Activated CD8-positive, alpha-beta memory T cell treated with anti-CD3 and anti-CD28 coated beads, Interleukin-2, amount 50 U/mL, for 4 hours (primary cell): ENCODE measurements around the gene VCL.
"Not testable (repeated sequence)": the region's sequence is repeated elsewhere in the genome, so short reads cannot be mapped to it uniquely, and the experiment has no call there.

Source experiments
- DNase-seq: peaks from one replicate; pipeline ENCODE4 v3.0.0-alpha.2; 2020

VCL gene

DNA sequence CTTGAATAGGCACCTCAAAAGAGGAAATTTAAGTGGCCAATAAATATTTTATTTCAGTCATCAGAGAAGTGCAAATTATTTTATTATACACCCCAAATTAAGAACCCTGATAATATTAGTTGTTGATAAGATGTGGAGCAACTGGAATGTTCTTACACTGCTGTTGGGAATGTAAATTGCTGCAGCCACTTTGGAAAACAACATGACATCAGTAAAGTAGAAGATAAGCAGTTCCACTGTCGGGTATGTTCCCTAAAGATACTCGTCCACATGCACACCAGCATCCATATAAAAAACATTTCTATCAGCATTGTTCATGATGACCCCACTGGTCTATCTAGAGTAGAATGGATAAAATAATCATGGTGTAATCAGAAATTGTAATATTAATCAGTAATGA is 46.5 kb downstream of the VCL start:
- DNase-seq: no peak

GRCh38 chr10:74047304-74047703 is 49.4 kb downstream of the VCL start:
- DNase-seq: no peak

DNA sequence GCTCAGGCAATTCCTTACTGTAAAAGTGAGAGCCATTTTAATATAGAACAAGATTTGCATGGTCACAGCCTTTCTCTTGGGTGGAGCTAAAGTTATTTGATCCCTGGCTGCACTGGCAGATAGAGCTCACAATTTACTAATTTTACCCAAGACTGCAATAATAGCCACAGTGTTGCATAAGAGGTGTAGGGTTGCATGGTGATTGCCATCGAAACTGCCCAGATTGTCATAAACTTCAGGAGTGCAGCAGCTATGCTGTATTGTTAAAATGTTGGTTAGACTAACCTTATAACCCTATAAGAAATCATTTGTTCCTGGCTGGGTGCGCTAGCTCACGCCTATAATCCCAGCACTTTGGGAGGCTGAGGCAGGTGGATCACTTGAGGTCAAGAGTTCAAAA is 50.0 kb downstream of the VCL start:
- no peak for DNase-seq

DNA sequence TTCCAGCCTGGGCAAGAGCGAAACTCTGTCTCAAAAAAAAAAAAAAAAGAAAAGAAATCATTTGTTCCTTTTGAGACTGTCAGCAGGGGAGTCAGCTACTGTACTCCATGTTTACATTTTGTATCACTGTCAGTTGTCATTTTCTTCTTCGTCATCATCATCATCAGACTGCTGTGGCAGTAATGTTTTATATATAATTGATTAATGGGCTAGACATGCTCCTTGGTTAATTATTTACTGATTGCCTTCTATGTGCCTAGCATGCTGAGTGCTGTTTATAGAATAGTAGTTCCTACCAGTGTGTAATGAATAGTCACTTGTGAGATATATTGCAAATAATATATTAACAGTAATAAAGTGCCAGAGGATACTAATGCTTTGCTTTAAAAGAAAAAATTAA is 50.5 kb downstream of the VCL start:
- no peak for DNase-seq

DNA sequence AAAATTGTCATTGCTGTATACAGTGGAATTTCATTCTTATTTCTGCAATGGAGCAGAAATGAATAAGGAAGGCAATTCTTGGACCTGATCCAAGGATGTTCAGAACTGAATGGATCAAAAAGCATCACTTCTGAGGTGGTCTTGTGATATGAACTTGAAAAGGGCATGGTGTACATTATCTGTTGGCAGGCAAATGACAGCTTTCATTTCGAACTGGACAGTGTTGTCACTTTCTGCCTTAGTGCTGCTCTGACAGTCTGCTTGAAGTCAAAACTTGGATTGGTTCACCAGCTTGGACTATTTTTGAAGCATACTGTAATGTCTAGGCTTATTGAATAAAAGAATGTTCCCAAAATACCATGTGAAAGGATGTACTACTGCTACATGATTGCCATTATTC is 52.0 kb downstream of the VCL start:
- DNase-seq: no peak

GRCh38 chr10:74050653-74051052 is 52.7 kb downstream of the VCL start:
- DNase-seq: no peak

DNA sequence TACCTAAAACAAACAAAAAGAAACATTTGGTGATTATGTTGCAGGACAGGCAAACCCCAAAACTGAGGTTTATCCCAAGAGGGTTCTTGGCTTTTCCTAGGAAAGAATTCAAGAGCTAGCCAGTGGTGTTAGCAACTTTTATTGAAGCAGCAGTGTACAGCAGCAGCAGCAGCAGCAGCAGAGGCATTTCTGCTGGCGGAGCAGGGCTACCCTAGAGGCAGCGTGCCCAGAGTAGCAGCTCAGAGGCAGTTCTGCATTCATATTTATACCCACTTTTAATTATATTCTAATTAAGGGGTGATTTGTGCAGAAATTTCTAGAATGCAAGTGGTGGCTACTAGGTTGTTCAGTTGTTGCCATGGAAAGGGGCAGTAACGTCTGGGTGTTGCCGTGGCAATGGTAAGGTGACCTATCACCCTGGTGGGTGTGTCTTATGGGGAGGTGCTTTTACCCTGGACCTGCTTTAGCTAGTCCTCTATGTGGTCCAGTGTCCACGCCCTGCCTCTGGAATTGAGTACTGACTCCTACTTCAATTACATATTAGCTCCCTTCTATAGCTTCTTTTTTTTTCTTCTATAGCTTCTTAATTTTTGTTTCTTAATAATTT is 53.9 kb downstream of the VCL start:
- DNase-seq: no peak

- no peak for DNase-seq
These were observed 55.1 kb downstream of the VCL start for GRCh38 chr10:74052994-74053393.

DNA sequence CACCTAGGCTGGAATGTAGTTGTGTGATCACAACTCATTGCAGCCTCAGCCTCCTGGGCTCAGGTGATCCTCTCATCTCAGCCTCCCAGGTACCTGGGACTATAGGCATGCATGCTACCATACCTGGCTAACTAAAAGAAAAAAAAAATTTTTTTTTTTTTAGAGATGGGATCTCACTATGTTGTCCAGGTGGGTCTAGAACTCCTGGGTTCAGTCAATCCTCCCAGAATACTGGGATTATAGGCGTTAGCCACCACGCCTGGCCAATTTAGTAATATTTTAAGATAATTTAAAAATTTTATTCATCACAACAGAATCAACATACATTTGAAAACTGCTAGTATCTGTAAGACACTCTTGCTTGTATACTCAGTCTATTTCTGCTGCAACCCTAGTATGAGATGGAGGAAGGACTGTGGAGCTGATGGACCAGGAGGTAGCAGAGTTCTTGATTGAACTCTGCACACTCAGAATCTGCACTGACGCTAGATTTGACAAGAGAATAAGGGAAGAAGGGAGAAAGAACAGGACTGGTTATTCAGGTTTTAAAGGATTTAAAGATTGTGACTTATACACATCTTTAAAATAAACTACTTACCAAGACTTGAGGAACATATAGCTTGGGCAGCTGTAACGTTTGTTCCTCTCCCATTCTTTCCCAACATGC is 57.6 kb downstream of the VCL start:
- no peak for DNase-seq

DNA sequence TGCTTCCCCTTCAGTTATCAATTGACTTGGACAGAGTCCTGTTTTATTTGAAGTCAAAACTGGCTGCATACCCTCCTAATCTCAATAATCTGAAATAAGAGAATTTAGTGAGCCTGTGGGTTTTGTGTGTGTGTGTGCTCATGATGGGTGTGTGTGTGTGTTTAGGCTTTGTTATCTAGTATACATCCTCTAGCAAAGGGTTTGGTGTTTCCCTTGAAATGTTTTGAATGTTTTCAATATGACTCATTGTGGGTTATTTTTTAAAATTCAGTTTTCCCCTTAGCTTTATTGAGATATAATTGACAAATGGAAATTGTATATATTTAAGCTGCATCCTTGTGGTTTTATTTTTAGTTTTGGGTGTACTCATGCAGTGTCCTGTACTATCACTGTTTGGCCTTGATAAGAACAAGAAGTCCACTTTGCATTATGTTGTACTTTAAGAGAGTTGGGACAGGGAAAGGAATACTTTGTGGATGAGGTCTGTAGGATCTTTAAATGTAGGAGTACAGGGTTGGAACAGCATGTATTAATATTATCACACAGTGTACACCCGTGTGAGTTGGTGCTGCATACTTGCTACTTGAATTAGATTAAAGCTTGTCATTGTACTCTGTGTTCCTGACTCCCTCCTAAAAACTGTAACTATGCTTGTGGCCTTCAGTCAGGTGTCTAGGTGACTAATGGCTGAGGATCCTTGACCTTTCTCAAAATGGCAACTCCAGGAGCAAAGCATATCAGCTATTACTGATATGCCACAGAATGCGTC is 58.3 kb downstream of the VCL start:
- DNase-seq: no peak

DNA sequence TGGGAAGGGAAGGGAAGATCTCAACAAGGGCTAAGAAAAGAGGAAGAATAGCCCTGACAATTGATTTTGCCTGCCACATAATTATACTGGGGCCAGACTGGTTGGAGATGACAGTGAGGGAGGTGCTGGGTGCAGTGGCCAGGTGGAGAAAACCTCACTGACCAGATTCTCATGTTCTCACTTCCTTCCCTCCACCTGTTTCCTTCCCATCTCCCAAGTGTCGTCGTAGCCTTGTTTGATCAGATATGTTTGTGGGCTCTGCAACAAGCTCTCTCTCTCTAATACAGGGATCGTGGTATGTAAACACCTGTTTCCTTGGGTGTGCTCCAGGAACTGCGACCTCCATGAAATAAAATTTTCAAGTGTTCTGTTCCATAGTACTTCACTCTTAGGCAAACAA is 60.2 kb downstream of the VCL start:
- DNase-seq: no peak

- DNase-seq: no peak
These were observed 60.7 kb downstream of the VCL start for GRCh38 chr10:74058658-74059057.

- no peak for DNase-seq
These were observed 63.2 kb downstream of the VCL start for GRCh38 chr10:74061104-74061503.

DNA sequence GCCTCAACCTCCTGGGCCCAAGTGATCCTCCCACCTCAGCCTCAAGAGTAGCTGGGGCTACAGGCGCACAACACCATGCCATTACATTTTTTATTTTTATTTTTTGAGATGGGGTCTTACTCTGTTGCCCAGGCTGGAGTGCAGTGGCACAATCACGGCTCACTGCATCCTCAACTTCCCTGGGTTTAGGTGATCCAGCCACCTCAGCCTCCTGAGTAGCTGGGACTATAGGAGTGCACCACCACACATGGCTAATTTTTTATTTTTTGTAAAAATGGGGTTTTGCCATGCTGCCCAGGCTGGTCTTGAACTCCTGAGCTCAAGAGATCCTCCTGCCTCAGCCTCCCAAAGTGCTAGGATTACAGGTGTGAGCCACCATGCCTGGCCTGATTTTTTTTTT is 64.1 kb downstream of the VCL start:
- not testable (repeated sequence) for DNase-seq

GRCh38 chr10:74063256-74063655 is 65.3 kb downstream of the VCL start:
- DNase-seq: no peak

- no peak for DNase-seq
These were observed 69.7 kb downstream of the VCL start for GRCh38 chr10:74067373-74068352.

- DNase-seq: no peak
These were observed 73.2 kb downstream of the VCL start for GRCh38 chr10:74071157-74071556.

DNA sequence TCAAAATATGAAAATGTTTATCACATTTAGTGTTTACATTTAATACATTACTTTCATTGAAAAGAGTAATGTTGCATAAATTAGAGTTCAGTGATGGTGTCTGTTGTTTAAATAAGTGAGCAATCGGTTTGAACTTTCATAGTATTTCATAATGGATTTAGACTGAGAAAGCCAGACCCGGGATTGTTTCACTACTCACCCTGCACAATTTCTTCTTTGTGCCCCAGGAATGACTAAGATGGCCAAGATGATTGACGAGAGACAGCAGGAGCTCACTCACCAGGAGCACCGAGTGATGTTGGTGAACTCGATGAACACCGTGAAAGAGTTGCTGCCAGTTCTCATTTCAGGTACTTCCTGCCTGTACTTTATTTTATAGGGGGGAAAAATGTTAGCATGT is 74.6 kb downstream of the VCL start:
- no peak for DNase-seq

DNA sequence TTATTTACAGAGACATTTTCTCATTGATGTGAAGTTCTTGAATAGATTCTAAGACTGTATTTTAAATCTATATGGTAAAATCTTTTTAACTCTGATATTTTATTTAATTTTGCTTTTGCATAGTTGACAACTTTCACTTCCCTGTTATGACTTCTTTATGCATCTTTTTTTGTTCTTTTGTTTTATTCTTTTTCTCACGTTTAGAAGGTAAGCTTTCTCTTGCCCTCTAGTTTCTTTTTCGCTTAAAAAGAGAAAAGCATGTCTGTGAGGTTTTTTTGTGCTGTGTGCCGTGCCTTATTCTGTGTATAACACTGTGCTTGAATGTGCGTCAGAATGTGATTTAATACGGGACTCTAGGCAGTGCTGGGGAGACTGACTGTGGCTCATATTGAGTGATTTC is 78.0 kb downstream of the VCL start:
- DNase-seq: no peak

DNA sequence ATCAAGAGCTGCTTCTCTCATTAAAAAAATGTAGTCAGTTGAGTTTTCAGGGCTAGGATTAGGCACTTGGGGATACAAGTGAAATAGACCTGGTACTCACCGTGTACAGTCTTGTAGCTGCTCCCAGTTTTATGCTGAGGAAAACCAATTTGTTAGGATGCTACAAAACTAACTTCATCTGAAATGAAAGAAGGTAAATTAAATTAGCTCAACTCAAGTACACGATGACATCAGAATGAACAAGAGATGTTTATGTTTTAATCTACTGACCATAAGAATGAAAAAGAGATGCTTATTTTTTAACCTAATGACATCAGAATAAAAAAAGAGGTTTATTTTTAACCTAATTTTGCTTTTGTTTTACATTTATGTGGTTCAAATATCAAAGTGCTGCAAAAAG is 79.0 kb downstream of the VCL start:
- DNase-seq: no peak

GRCh38 chr10:74077416-74077815 is 79.5 kb downstream of the VCL start:
- no peak for DNase-seq

- DNase-seq: peak; percentile 36
These were observed 80.1 kb downstream of the VCL start for GRCh38 chr10:74078037-74078436.
